IMR-90 (cell line): ENCODE data around the gene PLOD3. TPM values are rescaled to one million over a fixed set of nuclear protein-coding genes. Genes with fewer than 3 reads are reported as not detected.

Experiments used
- ATAC-seq: fragments of 200-7000 bp; cut with Tn5 transposase; 2 replicates; pipeline ENCODE4 v1.9.1; 2020; ENCODE audit warnings: low read depth, mild to moderate bottlenecking, moderate library complexity
- BruUV-seq: library from RNA; stranded (reverse); fragments of 400-500 nt; replicated peaks from 2 replicates; lab custom pipeline; 2021; lab: Mats Ljungman, UMichigan
- CTCF ChIA-PET: fragments of 300-600 bp; formaldehyde crosslinking; extraction: SDS; loops from one replicate; lab custom pipeline; 2021; ENCODE audit warnings: antibody characterized with exemption; lab: Yijun Ruan, JAX
- POLR2A ChIA-PET: fragments of 300-600 bp; sonication (Branson Sonifier 250); formaldehyde crosslinking; loops from one replicate; lab custom pipeline; 2022; ENCODE audit warnings: antibody characterized with exemption; ENCODE audit not compliant: unreplicated experiment; lab: Charles Lee
- DNase-seq: peaks from one replicate; pipeline ENCODE4 v3.0.0; 2013
- H2AFZ ChIP-seq: replicated peaks from 2 replicates; pipeline ENCODE3; 2013; ENCODE audit warnings: low read length, mild to moderate bottlenecking; ENCODE audit not compliant: poor library complexity
- H2AK5ac ChIP-seq: 2 replicates; pipeline ENCODE4 v1.6.1; 2013; ENCODE audit warnings: low read depth, low read length, inconsistent platforms
- H2AK9ac ChIP-seq: replicated peaks from 2 replicates; pipeline ENCODE3; 2013; ENCODE audit warnings: mild to moderate bottlenecking, low read depth, low read length, moderate library complexity; ENCODE audit not compliant: poor library complexity
- H2BK120ac ChIP-seq: 2 replicates; pipeline ENCODE4 v1.6.1; 2013; ENCODE audit warnings: low read depth, low read length, inconsistent platforms
- H2BK15ac ChIP-seq: 3 replicates; pipeline ENCODE4 v1.6.1; 2013; ENCODE audit warnings: low read depth, low read length, inconsistent platforms
- H2BK20ac ChIP-seq: 2 replicates; pipeline ENCODE4 v1.6.1; 2013; ENCODE audit warnings: low read depth, mild to moderate bottlenecking, inconsistent platforms, low read length, moderate library complexity
- H2BK5ac ChIP-seq: 2 replicates; pipeline ENCODE4 v1.6.1; 2013; ENCODE audit warnings: mild to moderate bottlenecking, low read depth, low read length, inconsistent platforms; ENCODE audit not compliant: poor library complexity, severe bottlenecking
- H3K14ac ChIP-seq: replicated peaks from 2 replicates; pipeline ENCODE4 v1.6.1; 2013; ENCODE audit warnings: low read depth, low read length, inconsistent platforms
- H3K18ac ChIP-seq: 2 replicates; pipeline ENCODE4 v1.6.1; 2013; ENCODE audit warnings: low read depth, low read length, control low read depth
- H3K23ac ChIP-seq: 2 replicates; pipeline ENCODE4 v1.6.1; 2013; ENCODE audit warnings: low read depth, low read length, inconsistent platforms
- H3K27ac ChIP-seq: 2 replicates; pipeline ENCODE4 v1.5.1; 2013; ENCODE audit warnings: mild to moderate bottlenecking, control low read depth, low read length; ENCODE audit not compliant: insufficient read depth
- H3K27me3 ChIP-seq: 2 replicates; pipeline ENCODE4 v1.6.1; 2013; ENCODE audit warnings: low read length; ENCODE audit not compliant: control insufficient read depth, insufficient read depth
- H3K36me3 ChIP-seq: 2 replicates; pipeline ENCODE4 v1.6.1; 2013; ENCODE audit warnings: low read length, mixed read lengths; ENCODE audit not compliant: control insufficient read depth, insufficient read depth
- H3K4ac ChIP-seq: 2 replicates; pipeline ENCODE4 v1.6.1; 2013; ENCODE audit warnings: low read depth, low read length, inconsistent platforms
- H3K4me1 ChIP-seq: 2 replicates; pipeline ENCODE4 v1.6.1; 2013; ENCODE audit warnings: low read length, mixed read lengths; ENCODE audit not compliant: control insufficient read depth, insufficient read depth
- H3K4me2 ChIP-seq: 2 replicates; pipeline ENCODE4 v1.6.1; 2013; ENCODE audit warnings: low read depth, mild to moderate bottlenecking, control low read depth, low read length, moderate library complexity
- H3K4me3 ChIP-seq: 2 replicates; pipeline ENCODE4 v1.5.1; 2013; ENCODE audit warnings: low read depth, mild to moderate bottlenecking, control low read depth, low read length, moderate library complexity; ENCODE audit not compliant: insufficient read depth
- H3K56ac ChIP-seq: 2 replicates; pipeline ENCODE4 v1.6.1; 2013; ENCODE audit warnings: low read length, inconsistent platforms; ENCODE audit not compliant: insufficient read depth; ENCODE audit errors: extremely low read depth
- H3K79me1 ChIP-seq, 2 experiments: 2 replicates each; pipeline ENCODE4 v1.6.1; 2013; ENCODE audit warnings: low read length in 2 of 2, inconsistent platforms in 1 of 2, low read depth in 1 of 2
- H3K9ac ChIP-seq: 2 replicates; pipeline ENCODE4 v1.6.1; 2013; ENCODE audit warnings: low read depth, low read length, control low read depth
- H3K9me1 ChIP-seq: 2 replicates; pipeline ENCODE4 v1.6.1; 2013; ENCODE audit warnings: low read length, inconsistent platforms; ENCODE audit not compliant: insufficient read depth
- H3K9me3 ChIP-seq: 2 replicates; pipeline ENCODE4 v1.6.1; 2013; ENCODE audit warnings: low read length; ENCODE audit not compliant: control insufficient read depth, insufficient read depth
- H4K20me1 ChIP-seq: 2 replicates; pipeline ENCODE4 v1.6.1; 2013; ENCODE audit warnings: low read length, inconsistent platforms; ENCODE audit not compliant: insufficient read depth
- H4K5ac ChIP-seq: 2 replicates; pipeline ENCODE4 v1.6.1; 2013; ENCODE audit warnings: mild to moderate bottlenecking, low read depth, low read length, control low read depth
- H4K8ac ChIP-seq, 2 experiments: 2 replicates each; pipeline ENCODE4 v1.6.1; 2013; ENCODE audit warnings: low read depth in 2 of 2, low read length in 2 of 2, control low read depth in 1 of 2, inconsistent platforms in 1 of 2
- H4K91ac ChIP-seq: 2 replicates; pipeline ENCODE4 v1.6.1; 2013; ENCODE audit warnings: low read depth, low read length, inconsistent platforms; ENCODE audit not compliant: insufficient read depth
- BHLHE40 ChIP-seq: fragments of 150-350 bp; IDR thresholded peaks from 2 replicates; pipeline ENCODE4 v1.6.1; 2016; ENCODE audit warnings: mild to moderate bottlenecking, low read depth, low read length
- CHD1 ChIP-seq: IDR thresholded peaks from 2 replicates; pipeline ENCODE4 v1.6.1; 2012; ENCODE audit warnings: low read depth, low read length, improper control_type of control experiment
- FOS ChIP-seq: fragments of 150-350 bp; IDR thresholded peaks from 2 replicates; pipeline ENCODE4 v1.6.1; 2016; ENCODE audit warnings: low read depth, low read length
- POLR2A ChIP-seq: IDR thresholded peaks from 2 replicates; pipeline ENCODE4 v1.6.1; 2012; ENCODE audit warnings: mild to moderate bottlenecking, low read depth, low read length
- RAD21 ChIP-seq: IDR thresholded peaks from 2 replicates; pipeline ENCODE4 v1.6.1; 2012; ENCODE audit warnings: low read length, improper control_type of control experiment
- RCOR1 ChIP-seq: IDR thresholded peaks from 2 replicates; pipeline ENCODE4 v1.6.1; 2012; ENCODE audit warnings: mild to moderate bottlenecking, low read length, improper control_type of control experiment; ENCODE audit not compliant: insufficient replicate concordance
- WGBS, 2 experiments: methylation state at CpG; one replicate each; pipeline versions ENCODE4 v1.1.5 to v1.1.7; 2013; ENCODE audit warnings: missing lambda C conversion rate in 2 of 2; ENCODE audit not compliant: insufficient read length in 1 of 2; ENCODE audit errors: extremely low coverage in 2 of 2; 5-methylcytosine and 5-hydroxymethylcytosine counted together
- dilution Hi-C: fragments of 300-500 bp; cut with HindIII; formaldehyde crosslinking; loops from one replicate; pipeline ENCODE4 v1.14.3; 2018; ENCODE audit warnings: low sequenced_read_pairs; ENCODE audit not compliant: unreplicated experiment
- in situ Hi-C: fragments of 300-500 bp; cut with MboI; formaldehyde crosslinking; loops from 3 replicates; pipeline ENCODE4 v1.14.3; 2019; ENCODE audit warnings: low sequenced_read_pairs, inconsistent platforms, mixed read lengths
- intact Hi-C: fragments of 100-400 bp; cut with micrococcal nuclease; formaldehyde crosslinking; loops from 2 replicates; pipeline ENCODE4 v1.10.0; 2022
- polyA plus RNA-seq, 3 experiments: library from polyadenylated mRNA; depleted of rRNA; stranded (reverse); fragments of >200 nt; gene quantifications; 2 replicates each; pipeline ENCODE4 v1.2.3, GENCODE V29; 2012; ENCODE audit warnings: low replicate concordance in 1 of 3
- total RNA-seq: library from RNA; depleted of rRNA; stranded (reverse); fragments of >200 nt; gene quantifications from 2 replicates; pipeline ENCODE4 v1.2.3, GENCODE V29; 2012

PLOD3 gene
- total and polyA plus RNA-seq, 2 of the 4 experiments (the other 2 are of a cell fraction) = 21.7 to 159 TPM

DNA sequence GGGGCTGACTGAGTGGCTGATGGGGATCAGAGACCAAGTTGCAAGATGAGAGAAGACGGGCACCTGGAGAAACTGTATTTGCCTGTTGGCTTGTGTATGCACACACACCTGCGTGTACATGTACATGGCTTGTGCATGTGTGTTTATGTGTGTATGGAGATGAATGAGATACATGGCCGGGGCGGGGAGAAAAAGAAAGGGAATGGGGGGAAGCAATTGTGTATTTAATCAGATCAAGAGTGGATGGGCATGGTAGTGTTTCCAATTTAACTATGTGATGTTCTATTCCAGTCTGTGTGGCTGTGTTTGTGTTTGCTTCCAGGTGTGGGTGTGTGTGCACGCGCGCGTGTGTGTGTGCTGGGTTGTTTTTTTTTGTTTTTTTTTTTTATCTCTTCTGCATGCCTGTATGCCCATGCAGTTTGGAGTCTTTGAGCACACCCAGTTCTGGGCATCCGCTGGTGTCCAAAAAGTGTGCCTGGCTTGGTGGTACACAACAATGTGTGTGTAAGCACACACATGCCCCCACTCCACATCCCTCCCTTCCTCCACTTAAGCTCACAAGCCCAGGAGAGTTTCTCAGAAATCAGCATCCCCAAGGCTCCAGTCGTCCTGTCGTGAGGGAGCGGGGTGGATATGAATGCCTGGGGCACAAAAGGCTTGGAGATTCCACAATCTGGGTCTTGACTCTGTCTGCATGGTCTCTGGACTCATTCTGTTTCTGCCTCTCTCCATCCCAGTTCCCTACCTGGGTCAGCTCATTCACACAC lies 49.6 kb downstream of the PLOD3 start (continued):
- no peak for TF ChIP-seq RCOR1
- no peak for TF ChIP-seq POLR2A

DNA sequence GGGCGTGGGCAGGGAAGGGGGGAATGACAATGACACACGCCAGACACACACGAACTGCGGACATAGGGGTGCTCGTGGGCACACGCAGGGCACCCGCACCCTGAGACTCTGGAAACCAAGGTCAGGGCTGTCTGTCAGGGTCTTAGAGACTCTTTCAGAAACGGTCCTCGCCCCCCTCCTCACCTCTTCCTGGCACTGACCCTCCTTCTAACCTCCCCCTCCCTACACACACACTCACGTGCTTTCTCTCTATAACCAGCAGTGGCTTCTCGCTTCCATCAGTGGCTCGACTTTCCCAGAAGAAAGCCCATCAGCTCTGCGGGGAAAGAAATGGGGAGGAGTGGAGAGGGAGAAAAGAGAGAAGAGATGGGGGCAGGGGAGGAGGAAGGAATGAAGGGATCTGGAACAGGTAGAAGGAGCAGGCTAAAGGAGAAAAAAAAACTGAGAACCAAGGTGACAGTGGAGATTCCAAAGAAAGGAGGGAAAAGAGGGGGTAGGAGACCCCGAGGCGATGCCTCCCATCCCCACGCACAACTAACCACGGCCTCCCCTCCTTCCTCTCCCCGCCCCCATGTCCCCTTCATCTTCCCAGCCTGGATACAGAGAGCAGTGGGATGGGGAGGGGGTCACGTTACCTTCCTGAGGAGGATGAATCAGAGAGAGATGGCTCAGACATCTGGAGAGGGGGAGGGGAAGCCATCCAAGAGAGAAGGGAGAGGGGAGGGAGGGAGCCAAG lies 50.3 kb downstream of the PLOD3 start:
- H3K23ac ChIP-seq = no peak overlapping the region; the same call in 1 of the 2 replicates
- TF ChIP-seq BHLHE40 (peak; percentile 49; the same call in 1 of the 2 replicates), RAD21 (no peak), FOS (no peak), POLR2A (no peak), CHD1 (no peak)
- H2AFZ ChIP-seq = peak overlapping the region; percentile 69
- H4K91ac ChIP-seq = no peak overlapping the region
- H3K9ac ChIP-seq = no peak overlapping the region
- ChIA-PET CTCF (no interaction called here), POLR2A (no interaction called here)
- H4K8ac ChIP-seq = no peak overlapping the region
- H3K4me2 ChIP-seq = peak overlapping the region; percentile 18
- peaks cover 47% of the 10 kb centered on the region for H3K27me3 ChIP-seq
- dilution Hi-C loops = no loop called here
- no peak overlapping the region for H2BK5ac ChIP-seq
- peaks cover 14% of the 10 kb centered on the region for H3K9me1 ChIP-seq
- H3K18ac ChIP-seq = no peak overlapping the region
- intact Hi-C loops = no loop called here
- BruUV-seq = no TSS peak
- no peak overlapping the region for H3K27ac ChIP-seq
- no peak overlapping the region for H4K5ac ChIP-seq
- H3K9me3 ChIP-seq = no peaks in the 10 kb centered on the region
- in situ Hi-C loops = no loop called here
- no peaks in the 10 kb centered on the region for H3K36me3 ChIP-seq
- peaks cover 20% of the 10 kb centered on the region for H3K4me1 ChIP-seq
- H3K56ac ChIP-seq = no peak overlapping the region
- no peak overlapping the region for H3K4me3 ChIP-seq
- H4K20me1 ChIP-seq = peaks cover 14% of the 10 kb centered on the region; the same call in 1 of the 2 replicates
- no peak overlapping the region for H2BK120ac ChIP-seq
- no peak overlapping the region for H3K14ac ChIP-seq
- H2BK20ac ChIP-seq = no peak overlapping the region
- peak overlapping the region; percentile 35; the same call in 1 of the 3 replicates for H2BK15ac ChIP-seq
- H2AK5ac ChIP-seq = no peak overlapping the region; the same call in 1 of the 2 replicates
- peaks cover 0 to 3% of the 10 kb centered on the region in 2 experiments; a peak in 1 of 4 replicates for H3K79me1 ChIP-seq
- ATAC-seq = no peak
- WGBS, 2 experiments = no CpG with 5 or more reads among the region's 19 CpGs
- no peak overlapping the region for H2AK9ac ChIP-seq
- peak; percentile 65 for DNase-seq
- H3K4ac ChIP-seq = no peak overlapping the region
